ENCODE data around the gene MKLN1. TPM values are rescaled to one million over a fixed set of nuclear protein-coding genes. Genes with fewer than 3 reads are reported as not detected.

The MKLN1 gene
- total and polyA plus RNA-seq, 2 of the 4 experiments (the other 2 are of a cell fraction) = 17.5 to 52.0 TPM

DNA sequence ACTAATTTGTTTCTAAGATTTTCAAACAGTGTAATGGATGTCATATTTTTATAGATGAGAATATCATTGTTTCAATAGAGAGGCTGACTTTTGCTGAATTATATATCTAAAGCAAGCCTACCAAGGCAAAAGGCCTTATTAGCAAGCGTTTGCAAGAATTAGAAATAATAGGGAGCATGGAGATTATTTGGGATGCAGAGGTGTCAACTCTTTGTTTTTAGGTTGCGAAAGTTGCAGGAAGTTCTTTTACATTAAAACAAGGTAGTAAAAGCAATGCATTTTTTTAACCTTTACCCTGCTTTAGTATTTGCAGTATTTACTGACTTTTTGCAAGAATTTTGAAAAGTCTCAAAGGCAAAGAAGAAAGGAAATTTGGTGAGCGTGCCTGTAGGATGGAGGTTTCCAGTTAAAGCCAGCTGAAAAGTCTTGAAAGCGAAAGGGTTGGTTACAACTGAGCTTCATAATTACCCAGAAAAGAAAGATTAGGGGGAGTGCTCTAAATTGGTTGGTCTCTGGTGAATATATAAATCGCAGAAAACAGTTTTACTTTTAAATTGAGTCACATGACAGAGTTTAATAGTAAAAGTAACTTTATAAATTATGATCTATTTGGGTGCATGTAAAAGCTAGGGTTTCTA is 81.6 kb downstream of the MKLN1 start:
- in situ Hi-C loops (cut with MboI; ENCODE audit: low sequenced_read_pairs) = no loop called here
- H3K9me3 ChIP-seq (ENCODE audit: control insufficient read depth, insufficient read depth, low read length) = no peaks in the 10 kb centered on the region
- TF ChIP-seq MXI1 (IDR thresholded peaks at IDR 0.05; ENCODE audit: borderline replicate concordance, low read depth, low read length) (no peak), FOS (IDR thresholded peaks at IDR 0.05; ENCODE audit: low read depth, low read length) (no peak), NFE2L2 (IDR thresholded peaks at IDR 0.05; ENCODE audit: low read depth, low read length) (no peak), MAZ (IDR thresholded peaks at IDR 0.05; ENCODE audit: borderline replicate concordance, low read depth, low read length) (no peak), POLR2A (IDR thresholded peaks at IDR 0.05; ENCODE audit: low read depth, low read length) (no peak), CEBPB (IDR thresholded peaks at IDR 0.05; ENCODE audit: low read depth, low read length) (no peak), RFX5 (IDR thresholded peaks at IDR 0.05; ENCODE audit: low read depth, low read length) (no peak), MAFK (IDR thresholded peaks at IDR 0.05; ENCODE audit: low read depth, low read length) (no peak), SMC3 (IDR thresholded peaks at IDR 0.05; ENCODE audit: low read depth, low read length) (no peak)
- TF ChIP-seq, protein P1, sequence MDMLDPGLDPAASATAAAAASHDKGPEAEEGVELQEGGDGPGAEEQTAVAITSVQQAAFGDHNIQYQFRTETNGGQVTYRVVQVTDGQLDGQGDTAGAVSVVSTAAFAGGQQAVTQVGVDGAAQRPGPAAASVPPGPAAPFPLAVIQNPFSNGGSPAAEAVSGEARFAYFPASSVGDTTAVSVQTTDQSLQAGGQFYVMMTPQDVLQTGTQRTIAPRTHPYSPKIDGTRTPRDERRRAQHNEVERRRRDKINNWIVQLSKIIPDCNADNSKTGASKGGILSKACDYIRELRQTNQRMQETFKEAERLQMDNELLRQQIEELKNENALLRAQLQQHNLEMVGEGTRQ (IDR thresholded peaks at IDR 0.05; ENCODE audit: low read depth, low read length) = no peak
- H3K4me3 ChIP-seq (ENCODE audit: insufficient read depth, low read depth, low read length) = no peak overlapping the region
- POLR2A ChIA-PET (ENCODE audit: unreplicated experiment) = no interaction called here
- H2AK9ac ChIP-seq (replicated peaks; ENCODE audit: low read depth, low read length, poor library complexity) = no peak overlapping the region
- peaks cover 10% of the 10 kb centered on the region; the same call in 1 of the 2 replicates for H3K36me3 ChIP-seq (ENCODE audit: control insufficient read depth, insufficient read depth, low read length)
- H2BK20ac ChIP-seq (ENCODE audit: low read depth, low read length) = no peak overlapping the region
- no peak overlapping the region for H3K27ac ChIP-seq (ENCODE audit: insufficient read depth, low read length)
- no peak overlapping the region for H4K8ac ChIP-seq (ENCODE audit: low read depth in 2 of 2, low read length in 2 of 2)
- ATAC-seq (ENCODE audit: low read depth) (no peak), DNase-seq (no peak)
- no peak overlapping the region for H3K4ac ChIP-seq (ENCODE audit: low read depth, low read length)
- H3K56ac ChIP-seq (ENCODE audit: extremely low read depth, insufficient read depth, low read length) = no peak overlapping the region
- H3K4me2 ChIP-seq (ENCODE audit: low read depth, low read length) = no peak overlapping the region
- no peak overlapping the region for H3K23ac ChIP-seq (ENCODE audit: low read depth, low read length)
- no peak overlapping the region for H2BK15ac ChIP-seq (ENCODE audit: low read depth, low read length)
- no peak overlapping the region for H2BK120ac ChIP-seq (ENCODE audit: low read depth, low read length)
- 0 out of 2 replicates have a peak, but pooled peaks cover 2% of the 10 kb centered on the region for H3K9me1 ChIP-seq (ENCODE audit: insufficient read depth, low read length)
- CTCF ChIA-PET = no interaction called here
- no CpG with 5 or more reads among the region's 5 CpGs for WGBS, 2 experiments (ENCODE audit: extremely low coverage in 2 of 2, insufficient read length in 1 of 2)
- H2AFZ ChIP-seq (replicated peaks; ENCODE audit: low read length, poor library complexity) = no peak overlapping the region
- H3K4me1 ChIP-seq (ENCODE audit: control insufficient read depth, insufficient read depth, low read length) = no peaks in the 10 kb centered on the region
- H4K20me1 ChIP-seq (ENCODE audit: insufficient read depth, low read length) = no peaks in the 10 kb centered on the region; the same call in 1 of the 2 replicates
- H4K91ac ChIP-seq (ENCODE audit: insufficient read depth, low read depth, low read length) = no peak overlapping the region
- H3K27me3 ChIP-seq (ENCODE audit: control insufficient read depth, insufficient read depth, low read length) = no peaks in the 10 kb centered on the region
- no peak overlapping the region for H2BK5ac ChIP-seq (ENCODE audit: low read depth, low read length, poor library complexity, severe bottlenecking)
- H3K9ac ChIP-seq (ENCODE audit: low read depth, low read length) = no peak overlapping the region
- H3K79me1 ChIP-seq (ENCODE audit: low read depth in 1 of 2, low read length in 2 of 2) = peaks cover 7 to 18% of the 10 kb centered on the region in 2 experiments
- dilution Hi-C loops (cut with HindIII; ENCODE audit: low sequenced_read_pairs, unreplicated experiment) = no loop called here
- H4K5ac ChIP-seq (ENCODE audit: low read depth, low read length) = no peak overlapping the region
- no peak overlapping the region for H3K14ac ChIP-seq (replicated peaks; ENCODE audit: low read depth, low read length)
- intact Hi-C loops (cut with micrococcal nuclease) = no loop called here
- H2AK5ac ChIP-seq (ENCODE audit: low read depth, low read length) = no peak overlapping the region
- H3K18ac ChIP-seq (ENCODE audit: low read depth, low read length) = no peak overlapping the region
- no TSS peak for BruUV-seq (replicated peaks)
